Heart right ventricle (tissue), 16 donors: ENCODE results near the gene HSPB6. TPM values are rescaled to one million over a fixed set of nuclear protein-coding genes. Genes with fewer than 3 reads are reported as not detected.

Source experiments
- ATAC-seq, 8 donors: fragments of 200-7000 bp; cut with Tn5 transposase; one replicate each; pipeline ENCODE4 v1.9.1; 2020; ENCODE audit warnings: mild to moderate bottlenecking in 8 of 8, moderate library complexity in 8 of 8, moderate number of reproducible peaks in 1 of 8
- DNase-seq, 2 donors: peaks; one replicate each; pipeline ENCODE4 v3.0.0-alpha.2; 2020
- H3K27ac ChIP-seq, 10 donors: fragments of 200-600 bp; sonication (generic) in 2 of 10; one replicate each; pipeline versions ENCODE4 v1.5.0 to v1.8.0; 2020 to 2022; ENCODE audit warnings: mild to moderate bottlenecking in 3 of 10
- H3K27me3 ChIP-seq, 7 donors: fragments of 200-600 bp; one replicate each; pipeline ENCODE4 v1.8.0; 2021 to 2022; ENCODE audit warnings: mild to moderate bottlenecking in 2 of 7
- H3K36me3 ChIP-seq, 9 donors: fragments of 200-600 bp; sonication (generic) in 1 of 9; one replicate each; pipeline versions ENCODE4 v1.5.0 to v1.8.0; 2020 to 2022; ENCODE audit warnings: mild to moderate bottlenecking in 2 of 9
- H3K4me1 ChIP-seq, 9 donors: fragments of 200-600 bp; sonication (generic) in 1 of 9; one replicate each; pipeline versions ENCODE4 v1.5.0 to v1.8.0; 2020 to 2022; ENCODE audit warnings: mild to moderate bottlenecking in 4 of 9
- H3K4me3 ChIP-seq, 10 donors: fragments of 200-600 bp; sonication (generic) in 2 of 10; one replicate each; pipeline versions ENCODE4 v1.5.0 to v1.8.0; 2020 to 2022; ENCODE audit warnings: mild to moderate bottlenecking in 7 of 10, moderate library complexity in 2 of 10
- H3K9me3 ChIP-seq, 11 donors: fragments of 200-600 bp in 10 of 11; sonication (generic) in 2 of 11; one replicate each; pipeline versions ENCODE4 v1.5.0 to v1.8.0; 2013 to 2022; ENCODE audit warnings: mild to moderate bottlenecking in 2 of 11, control low read depth in 1 of 11, moderate library complexity in 1 of 11
- CTCF ChIP-seq, 9 donors: fragments of 200-600 bp; sonication (generic) in 2 of 9; IDR thresholded peaks; one replicate each; pipeline versions ENCODE4 v1.5.0 to v1.8.0; 2021 to 2022; ENCODE audit warnings: antibody characterized with exemption in 9 of 9, mild to moderate bottlenecking in 5 of 9, moderate library complexity in 1 of 9
- WGBS, 2 donors: extraction: QIAGEN DNeasy Blood & Tissue Kit; methylation state at CpG; one replicate each; pipeline ENCODE4 v1.1.7; 2013; ENCODE audit warnings: inconsistent platforms in 1 of 2; 5-methylcytosine and 5-hydroxymethylcytosine counted together
- intact Hi-C, 10 donors: fragments of 100-400 bp; cut with DNase I; formaldehyde crosslinking; loops; one replicate each; pipeline versions ENCODE4 v1.11.1 to v1.14.2; 2022
- polyA plus RNA-seq, 2 donors: library from polyadenylated mRNA; stranded (reverse); fragments of 200-250 nt; gene quantifications; one replicate each; pipeline ENCODE4 v1.2.3, GENCODE V29; 2013
- total RNA-seq, 10 donors: library from RNA; stranded (reverse); fragmentation: NEBNext Ultra II Directional in 3 of 10; extraction: Animal tissue kit (Norgen Biotek cat#: 25700) in 3 of 10; gene quantifications; one replicate each; pipeline versions ENCODE4 v1.2.1 to v1.2.4, GENCODE V29; 2021 to 2023
- donor health status: Arrhythmogenic right ventricular cardiomyopathy.
- donor health status: ischemic (EF 13 %, LVEDD 7.1; RV severe dilation, severe dysfunction).
- donor health status: healthy with polysubstance abuse.
- donor health status: DM: no; HTN: yes; CAD: no.
- donor health status: DM: no; HTN: no; CAD: no.
- donor health status: ischemic (EF 25% LVEDD 6.9; RV normal size, moderate dysfunction).
- donor health status: ischemic (EF 25% LVEDD 5.7; RV mildly dilated, moderate dysfunction).
- donor health status: healthy.
- donor health status: DM: yes; HTN: yes; CAD: no.
- donor health status: Ischemic cardiomyopathy.
- donor health status: ischemic (EF 35%, LVEDD 5.7; RV mildly dilated, moderate dysfunction).
- donor health status: nonischemic (EF 11% LVEDD 7.7; RV severe dilation, severe dysfunction).
- donor health status: DM: yes; HTN: yes; CAD: no.
- donor health status: PGD.
- donor health status: ischemic (EF 29% LVEDD 5.4; RV normal size, mild dysfunction).
- donor health status: nonischemic (EF 23%, LVEDD 6.1; RV moderate dilation, normal function).

The HSPB6 gene
- total and polyA plus RNA-seq, 12 donors: 387 to 1,269 (median 981) TPM

- Histone ChIP-seq H3K36me3 (peaks cover 8 to 100% (median 82%) of the 10 kb centered on the region in 9 donors), H3K9me3 (no peaks in the 10 kb centered on the region), H3K4me3 (no peak overlapping the region), H3K27me3 (no peaks in the 10 kb centered on the region), H3K4me1 (no peaks in the 10 kb centered on the region), H3K27ac (no peak overlapping the region)
- TF ChIP-seq CTCF (IDR thresholded peaks at IDR 0.05): no peak
- DNase-seq (no peak), ATAC-seq (no peak)
- 95 to 96% methylated on average over 18 of the region's 18 CpGs for WGBS, 2 donors
- intact Hi-C loops: no loop called here
Measured at GRCh38 chr19:35730326-35730725, 26.5 kb downstream of the HSPB6 start.

- Histone ChIP-seq H3K27ac (no peak overlapping the region), H3K36me3 (peaks cover 8 to 100% (median 87%) of the 10 kb centered on the region in 9 donors), H3K4me3 (no peak overlapping the region), H3K4me1 (no peaks in the 10 kb centered on the region), H3K9me3 (no peaks in the 10 kb centered on the region), H3K27me3 (no peaks in the 10 kb centered on the region)
- ATAC-seq (no peak), DNase-seq (no peak)
- 94 to 95% methylated on average over 11 of the region's 11 CpGs for WGBS, 2 donors
- TF ChIP-seq CTCF (IDR thresholded peaks at IDR 0.05): no peak
- intact Hi-C loops: loop anchor here in 1 of 10 donors (2.0 kb wide), 1 partner anchor 67 kb away; no protein-coding TSS in a partner anchor
Measured at GRCh38 chr19:35729763-35730162, 27.1 kb downstream of the HSPB6 start.

GRCh38 chr19:35729021-35729420, 27.8 kb downstream of the HSPB6 start:
- no peaks in the 10 kb centered on the region for H3K4me1 ChIP-seq
- H3K36me3 ChIP-seq: peaks cover 8 to 100% (median 91%) of the 10 kb centered on the region in 9 donors
- DNase-seq (no peak), ATAC-seq (no peak)
- TF ChIP-seq CTCF (IDR thresholded peaks at IDR 0.05): no peak
- 90 to 93% methylated on average over 18 of the region's 18 CpGs for WGBS, 2 donors
- no peak overlapping the region for H3K4me3 ChIP-seq
- no peaks in the 10 kb centered on the region for H3K9me3 ChIP-seq
- H3K27ac ChIP-seq: no peak overlapping the region
- H3K27me3 ChIP-seq: no peaks in the 10 kb centered on the region
- intact Hi-C loops: loop anchor here in 1 of 10 donors (2.0 kb wide), 1 partner anchor 68 kb away; no protein-coding TSS in a partner anchor

DNA sequence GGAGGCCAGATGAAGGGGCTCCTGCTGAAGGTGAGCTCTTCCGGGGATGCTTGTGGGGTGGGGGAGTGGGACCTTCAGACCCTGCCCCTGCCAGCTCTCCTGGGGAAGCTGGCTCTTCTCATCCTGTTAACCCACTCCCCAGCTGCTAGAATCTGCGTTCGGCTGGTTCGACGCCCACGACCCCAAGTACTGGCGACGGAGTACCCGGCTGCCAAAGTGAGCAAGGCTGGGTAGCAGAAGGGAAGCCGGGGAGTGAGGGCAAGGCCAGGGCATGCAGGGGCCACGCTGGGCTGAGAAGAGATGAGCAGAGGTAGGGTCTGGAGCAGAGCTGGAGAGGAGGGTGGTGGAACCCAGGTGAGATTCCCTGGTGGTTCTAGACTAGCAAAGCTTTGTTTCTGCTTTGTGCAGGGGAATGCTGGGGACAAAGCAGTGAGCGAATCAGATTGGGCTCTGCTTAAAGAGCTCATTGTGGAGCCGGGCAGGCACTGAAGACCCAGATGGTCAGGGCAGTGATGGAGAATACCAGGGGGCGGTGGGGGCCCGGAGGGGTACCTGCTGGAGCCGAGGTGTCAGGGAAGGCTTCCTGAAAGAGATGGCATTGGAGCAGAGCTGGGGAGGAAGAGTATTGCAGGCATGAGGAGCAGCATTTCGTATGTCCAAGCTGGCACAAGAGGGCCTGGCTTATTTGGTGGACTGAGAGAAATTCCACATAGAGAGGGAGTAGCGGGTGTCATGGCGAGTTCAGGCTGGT, 28.7 kb downstream of the HSPB6 start:
- TF ChIP-seq CTCF (IDR thresholded peaks at IDR 0.05): no peak
- ATAC-seq: no peak
- Histone ChIP-seq H3K9me3 (no peaks in the 10 kb centered on the region), H3K27ac (no peak overlapping the region), H3K27me3 (no peaks in the 10 kb centered on the region), H3K4me1 (no peaks in the 10 kb centered on the region), H3K4me3 (no peak overlapping the region), H3K36me3 (peaks cover 14 to 100% (median 96%) of the 10 kb centered on the region in 9 donors)
- intact Hi-C loops: loop anchor here in 1 of 10 donors (2.0 kb wide), 1 partner anchor 69 kb away; no protein-coding TSS in a partner anchor
- DNase-seq: no peak
- 92 to 93% methylated on average over 19 of the region's 19 CpGs for WGBS, 2 donors
